HEK293T (cell line): Measurements from ENCODE around the gene SLC34A2.

Source experiments
- ARNT ChIP-seq: fragments of 450-650 bp; IDR thresholded peaks from 2 replicates; pipeline ENCODE4 v1.6.1; 2017; ENCODE audit warnings: mild to moderate bottlenecking
- BHLHE40 ChIP-seq: fragments of 450-650 bp; IDR thresholded peaks from 2 replicates; pipeline ENCODE4 v1.6.1; 2016; ENCODE audit warnings: mild to moderate bottlenecking, moderate library complexity, borderline replicate concordance
- CTBP1 ChIP-seq: fragments of 450-650 bp; IDR thresholded peaks from 2 replicates; pipeline ENCODE4 v1.6.1; 2016; ENCODE audit warnings: borderline replicate concordance
- ELF4 ChIP-seq: fragments of 450-650 bp; IDR thresholded peaks from 2 replicates; pipeline ENCODE4 v1.6.1; 2017; ENCODE audit warnings: antibody characterized with exemption
- FOXK2 ChIP-seq: fragments of 450-650 bp; IDR thresholded peaks from 2 replicates; pipeline ENCODE4 v1.6.1; 2016; ENCODE audit warnings: mild to moderate bottlenecking
- NFRKB ChIP-seq: fragments of 450-650 bp; IDR thresholded peaks from 2 replicates; pipeline ENCODE4 v1.6.1; 2016; ENCODE audit warnings: mild to moderate bottlenecking, moderate library complexity
- TARDBP ChIP-seq: fragments of 450-650 bp; IDR thresholded peaks from 2 replicates; pipeline ENCODE4 v1.6.1; 2016
- ZNF384 ChIP-seq: fragments of 450-650 bp; IDR thresholded peaks from 2 replicates; pipeline ENCODE4 v1.6.1; 2016

GRCh38 chr4:25654031-25654970 is 1.4 kb upstream of the SLC34A2 start:
- no peak for TF ChIP-seq CTBP1
- no peak for TF ChIP-seq BHLHE40
- TF ChIP-seq TARDBP: no peak
- TF ChIP-seq ARNT: no peak
- TF ChIP-seq NFRKB: no peak
- no peak for TF ChIP-seq FOXK2
- no peak for TF ChIP-seq ZNF384
- TF ChIP-seq ELF4: no peak
